NCI-H510A treated with DMSO at 0.1 percent for 48 hours (cell line): ENCODE results near the gene SLC35F4.
"Not testable (repeated sequence)": the region's sequence is repeated elsewhere in the genome, so short reads cannot be mapped to it uniquely, and the experiment has no call there.

Source experiments
- DNase-seq: peaks from one replicate; lab custom pipeline; 2025; lab: John Stamatoyannopoulos, UW

The SLC35F4 gene

GRCh38 chr14:57725399-57726077, 140.4 kb downstream of the SLC35F4 start:
- DNase-seq, result no peak

- DNase-seq, result not testable (repeated sequence)
These were observed 143.8 kb downstream of the SLC35F4 start for GRCh38 chr14:57722141-57722540.

- no peak for DNase-seq
These were observed 151.4 kb downstream of the SLC35F4 start for GRCh38 chr14:57714487-57714931.

- DNase-seq, result no peak
These were observed 153.2 kb downstream of the SLC35F4 start for GRCh38 chr14:57712698-57713097.

- DNase-seq, result no peak
These were observed 153.8 kb downstream of the SLC35F4 start for GRCh38 chr14:57712102-57712501.

- no peak for DNase-seq
These were observed 156.0 kb downstream of the SLC35F4 start for GRCh38 chr14:57709909-57710308.

- DNase-seq, result not testable (repeated sequence)
These were observed 156.8 kb downstream of the SLC35F4 start for GRCh38 chr14:57709086-57709485.

- DNase-seq, result no peak
These were observed 158.7 kb downstream of the SLC35F4 start for GRCh38 chr14:57707219-57707618.

GRCh38 chr14:57704763-57705162, 161.1 kb downstream of the SLC35F4 start:
- no peak for DNase-seq

GRCh38 chr14:57699947-57700346, 165.9 kb downstream of the SLC35F4 start:
- no peak for DNase-seq

GRCh38 chr14:57692671-57693070, 173.2 kb downstream of the SLC35F4 start:
- DNase-seq, result peak; percentile 33

GRCh38 chr14:57687416-57687815, 178.5 kb downstream of the SLC35F4 start:
- no peak for DNase-seq

GRCh38 chr14:57686304-57686703, 179.6 kb downstream of the SLC35F4 start:
- no peak for DNase-seq

GRCh38 chr14:57671021-57671420, 194.9 kb downstream of the SLC35F4 start:
- no peak for DNase-seq

GRCh38 chr14:57660208-57660607, 205.7 kb downstream of the SLC35F4 start:
- DNase-seq, result no peak

- no peak for DNase-seq
These were observed 206.8 kb downstream of the SLC35F4 start for GRCh38 chr14:57659052-57659451.

- no peak for DNase-seq
These were observed 208.4 kb downstream of the SLC35F4 start for GRCh38 chr14:57657487-57657886.

GRCh38 chr14:57656853-57657252, 209.0 kb downstream of the SLC35F4 start:
- no peak for DNase-seq

GRCh38 chr14:57652769-57653168, 213.1 kb downstream of the SLC35F4 start:
- no peak for DNase-seq

GRCh38 chr14:57641776-57642175, 224.1 kb downstream of the SLC35F4 start:
- no peak for DNase-seq

GRCh38 chr14:57640036-57640435, 225.9 kb downstream of the SLC35F4 start:
- no peak for DNase-seq

- DNase-seq, result no peak
These were observed 228.0 kb downstream of the SLC35F4 start for GRCh38 chr14:57637901-57638300.

- no peak for DNase-seq
These were observed 231.6 kb downstream of the SLC35F4 start for GRCh38 chr14:57634335-57634734.

- no peak for DNase-seq
These were observed 233.2 kb downstream of the SLC35F4 start for GRCh38 chr14:57632649-57633048.
